ENCODE results near the gene C16orf74. TPM values are rescaled to one million over a fixed set of nuclear protein-coding genes. Genes with fewer than 3 reads are reported as not detected.

Gene C16orf74
- total and polyA plus RNA-seq, 11 donors, result 0.53 to 4.1 (median 1.6) TPM

DNA sequence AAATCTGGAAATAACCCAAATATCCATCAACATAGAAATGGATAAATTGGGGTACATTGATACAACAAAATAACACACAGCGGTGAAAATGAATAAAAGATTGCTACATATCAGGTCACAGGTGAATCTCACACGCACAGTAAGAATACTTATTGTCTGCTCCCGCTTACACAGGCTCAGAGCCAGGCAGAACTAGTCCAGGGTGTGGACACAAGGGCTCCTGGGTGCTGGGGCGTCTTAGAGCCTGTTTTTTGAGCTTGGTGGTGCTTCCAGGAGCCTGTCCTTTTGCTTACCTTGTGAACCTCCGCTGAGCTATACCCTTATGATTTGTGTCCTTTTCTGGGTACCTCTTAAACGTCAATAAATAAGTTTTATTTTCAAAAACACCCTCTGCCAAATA lies 19.8 kb upstream of the C16orf74 start:
- Histone ChIP-seq H3K9me3 (no peaks in the 10 kb centered on the region), H3K4me3 (no peak overlapping the region), H3K4me1 (no peaks in the 10 kb centered on the region), H3K36me3 (peaks cover 0 to 21% (median 3%) of the 10 kb centered on the region in 9 donors), H3K27me3 (peaks cover 0 to 4% (median 0%) of the 10 kb centered on the region in 9 donors), H3K27ac (no peak overlapping the region)
- ATAC-seq, result no peak
- no peak for DNase-seq
- TF ChIP-seq, protein P1, sequence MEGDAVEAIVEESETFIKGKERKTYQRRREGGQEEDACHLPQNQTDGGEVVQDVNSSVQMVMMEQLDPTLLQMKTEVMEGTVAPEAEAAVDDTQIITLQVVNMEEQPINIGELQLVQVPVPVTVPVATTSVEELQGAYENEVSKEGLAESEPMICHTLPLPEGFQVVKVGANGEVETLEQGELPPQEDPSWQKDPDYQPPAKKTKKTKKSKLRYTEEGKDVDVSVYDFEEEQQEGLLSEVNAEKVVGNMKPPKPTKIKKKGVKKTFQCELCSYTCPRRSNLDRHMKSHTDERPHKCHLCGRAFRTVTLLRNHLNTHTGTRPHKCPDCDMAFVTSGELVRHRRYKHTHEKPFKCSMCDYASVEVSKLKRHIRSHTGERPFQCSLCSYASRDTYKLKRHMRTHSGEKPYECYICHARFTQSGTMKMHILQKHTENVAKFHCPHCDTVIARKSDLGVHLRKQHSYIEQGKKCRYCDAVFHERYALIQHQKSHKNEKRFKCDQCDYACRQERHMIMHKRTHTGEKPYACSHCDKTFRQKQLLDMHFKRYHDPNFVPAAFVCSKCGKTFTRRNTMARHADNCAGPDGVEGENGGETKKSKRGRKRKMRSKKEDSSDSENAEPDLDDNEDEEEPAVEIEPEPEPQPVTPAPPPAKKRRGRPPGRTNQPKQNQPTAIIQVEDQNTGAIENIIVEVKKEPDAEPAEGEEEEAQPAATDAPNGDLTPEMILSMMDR (IDR thresholded peaks at IDR 0.05), result no peak
- no peak for TF ChIP-seq POLR2A (IDR thresholded peaks at IDR 0.05)
- 94 to 96% (median 95%) methylated on average over 6 of the region's 6 CpGs for WGBS, 4 donors
- intact Hi-C loops (cut with DNase I), result no loop called here

DNA sequence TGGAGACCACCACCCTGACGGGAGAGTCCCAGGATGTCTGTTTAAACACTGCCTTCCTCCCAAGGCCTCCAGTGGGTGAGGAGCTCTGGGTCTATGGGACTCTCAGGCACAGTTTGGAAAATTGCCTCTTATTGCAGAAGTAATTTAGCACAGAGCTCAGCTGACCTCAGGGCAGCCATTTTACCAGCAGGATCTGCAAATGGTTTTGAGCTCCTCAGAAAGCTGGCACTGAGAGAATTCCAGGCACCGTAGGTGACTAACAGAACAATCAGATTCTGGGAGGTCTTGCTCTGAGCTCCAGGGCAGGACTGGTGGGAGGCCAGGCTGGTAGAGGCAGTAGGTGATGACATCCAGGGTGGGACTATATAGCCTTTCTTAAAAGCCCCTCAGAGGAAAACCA lies 17.3 kb upstream of the C16orf74 start:
- Histone ChIP-seq H3K4me1 (no peaks in the 10 kb centered on the region), H3K27ac (no peak overlapping the region), H3K4me3 (no peak overlapping the region), H3K27me3 (peaks cover 0 to 4% (median 0%) of the 10 kb centered on the region in 9 donors), H3K36me3 (peaks cover 0 to 8% (median 0%) of the 10 kb centered on the region in 9 donors), H3K9me3 (no peaks in the 10 kb centered on the region)
- no peak for ATAC-seq
- no peak for DNase-seq
- TF ChIP-seq, protein P1 (IDR thresholded peaks at IDR 0.05), result no peak
- no peak for TF ChIP-seq POLR2A (IDR thresholded peaks at IDR 0.05)
- WGBS, 4 donors, result 63 to 88% (median 71%) methylated on average over 2 of the region's 2 CpGs
- intact Hi-C loops (cut with DNase I), result no loop called here

DNA sequence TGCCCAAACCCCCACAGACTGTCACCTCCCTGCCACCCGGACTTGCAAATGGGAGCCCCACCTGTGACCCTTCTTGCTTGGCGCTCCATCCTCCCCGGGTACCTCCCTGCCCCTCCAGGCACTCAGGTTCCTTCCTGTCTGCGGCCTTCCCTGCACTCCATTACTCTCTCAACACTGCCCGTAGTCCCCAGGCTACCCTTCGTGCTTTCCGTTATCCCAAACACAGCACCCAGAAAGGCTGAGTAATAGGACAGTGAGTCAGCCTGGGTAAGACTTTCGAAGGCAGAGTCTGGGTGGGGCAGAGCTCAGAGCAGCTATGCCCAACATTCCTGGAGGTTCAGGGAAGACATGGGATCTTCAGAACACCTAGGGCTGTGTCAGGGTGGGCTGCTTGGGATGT lies 16.6 kb upstream of the C16orf74 start:
- Histone ChIP-seq H3K27me3 (peaks cover 0 to 11% (median 0%) of the 10 kb centered on the region in 9 donors), H3K9me3 (no peaks in the 10 kb centered on the region), H3K36me3 (peaks cover 0 to 8% (median 0%) of the 10 kb centered on the region in 9 donors), H3K4me1 (no peaks in the 10 kb centered on the region), H3K4me3 (no peak overlapping the region), H3K27ac (no peak overlapping the region)
- intact Hi-C loops (cut with DNase I), result no loop called here
- TF ChIP-seq, protein P1 (IDR thresholded peaks at IDR 0.05), result no peak
- no peak for TF ChIP-seq POLR2A (IDR thresholded peaks at IDR 0.05)
- ATAC-seq, result no peak
- WGBS, 4 donors, result 67 to 81% (median 79%) methylated on average over 8 of the region's 8 CpGs
- DNase-seq, result no peak

DNA sequence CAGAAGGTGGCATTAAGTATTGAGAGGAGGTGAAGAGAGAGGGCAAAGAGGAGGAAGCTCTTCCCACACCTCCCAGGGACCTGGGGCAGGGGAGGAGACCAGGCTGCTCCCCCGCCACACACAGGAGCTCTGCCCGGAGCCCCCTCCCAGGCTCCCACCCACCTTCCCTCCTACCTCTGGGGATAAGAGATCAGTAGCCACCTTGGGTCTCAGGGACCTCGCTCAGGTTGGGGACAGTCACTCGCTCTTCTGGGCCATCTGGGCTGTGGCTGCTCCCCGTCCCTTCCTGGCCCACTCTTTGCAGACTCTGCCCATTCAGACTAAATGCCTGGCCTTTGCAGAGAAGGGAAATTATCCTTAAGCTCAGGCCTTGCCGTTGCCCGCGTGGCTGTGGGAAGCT lies 14.9 kb upstream of the C16orf74 start:
- WGBS, 4 donors, result 52 to 75% (median 68%) methylated on average over 8 of the region's 8 CpGs
- H3K4me1 ChIP-seq, result peaks cover 0 to 8% (median 0%) of the 10 kb centered on the region in 12 donors
- intact Hi-C loops (cut with DNase I), result no loop called here
- H3K36me3 ChIP-seq, result peaks cover 0 to 4% (median 0%) of the 10 kb centered on the region in 9 donors
- H3K9me3 ChIP-seq, result no peaks in the 10 kb centered on the region
- no peak for DNase-seq
- H3K4me3 ChIP-seq, result no peak overlapping the region
- no peak for ATAC-seq
- H3K27ac ChIP-seq, result no peak overlapping the region
- TF ChIP-seq POLR2A (IDR thresholded peaks at IDR 0.05), result no peak
- TF ChIP-seq, protein P1 (IDR thresholded peaks at IDR 0.05), result no peak
- peaks cover 0 to 17% (median 0%) of the 10 kb centered on the region in 9 donors for H3K27me3 ChIP-seq
